ENCODE measurements around the gene MOSPD3. TPM values are rescaled to one million over a fixed set of nuclear protein-coding genes. Genes with fewer than 3 reads are reported as not detected.

The MOSPD3 gene
- total RNA-seq, 1 donor, result 5.1 TPM

- Histone ChIP-seq H2AFZ (ENCODE audit: low read length) (no peak overlapping the region), H4K20me1 (ENCODE audit: insufficient read depth, low read length) (peaks cover 41% of the 10 kb centered on the region), H3K79me2 (ENCODE audit: insufficient read depth, low read length) (peaks cover 45% of the 10 kb centered on the region), H3K9me3 (ENCODE audit: low read depth, low read length) (no peaks in the 10 kb centered on the region), H3K4me2 (ENCODE audit: insufficient read depth, low read length) (no peak overlapping the region), H3K36me3 (ENCODE audit: insufficient read depth, low read length) (peaks cover 49% of the 10 kb centered on the region), H3K4me1 (ENCODE audit: insufficient read depth, low read length) (peaks cover 23% of the 10 kb centered on the region), H3K4me3 (ENCODE audit: insufficient read depth, low read length) (no peak overlapping the region), H3K27ac (ENCODE audit: low read depth, low read length) (no peak overlapping the region), H3K27me3 (ENCODE audit: insufficient read depth, low read length) (no peaks in the 10 kb centered on the region)
- no peak for TF ChIP-seq CTCF (IDR thresholded peaks at IDR 0.05; ENCODE audit: extremely low read depth, low read depth, low read length)
- DNase-seq (ENCODE audit: insufficient read length, low spot score, missing footprints), result peak; percentile 45
Observed at GRCh38 chr7:100580466-100581283, 31.7 kb upstream of the MOSPD3 start.

GRCh38 chr7:100582041-100582579 lies 30.2 kb upstream of the MOSPD3 start:
- peak; percentile 48 for DNase-seq (ENCODE audit: insufficient read length, low spot score, missing footprints)
- Histone ChIP-seq H2AFZ (ENCODE audit: low read length) (no peak overlapping the region), H3K4me1 (ENCODE audit: insufficient read depth, low read length) (peaks cover 23% of the 10 kb centered on the region), H3K4me2 (ENCODE audit: insufficient read depth, low read length) (no peak overlapping the region), H4K20me1 (ENCODE audit: insufficient read depth, low read length) (peaks cover 41% of the 10 kb centered on the region), H3K79me2 (ENCODE audit: insufficient read depth, low read length) (peaks cover 47% of the 10 kb centered on the region), H3K4me3 (ENCODE audit: insufficient read depth, low read length) (no peak overlapping the region), H3K9me3 (ENCODE audit: low read depth, low read length) (no peaks in the 10 kb centered on the region), H3K36me3 (ENCODE audit: insufficient read depth, low read length) (peaks cover 46% of the 10 kb centered on the region), H3K27me3 (ENCODE audit: insufficient read depth, low read length) (no peaks in the 10 kb centered on the region), H3K27ac (ENCODE audit: low read depth, low read length) (peak overlapping the region; percentile 47)
- TF ChIP-seq CTCF (IDR thresholded peaks at IDR 0.05; ENCODE audit: extremely low read depth, low read depth, low read length), result no peak

- Histone ChIP-seq H4K20me1 (ENCODE audit: insufficient read depth, low read length) (peaks cover 41% of the 10 kb centered on the region), H3K4me2 (ENCODE audit: insufficient read depth, low read length) (no peak overlapping the region), H3K79me2 (ENCODE audit: insufficient read depth, low read length) (peaks cover 47% of the 10 kb centered on the region), H3K27ac (ENCODE audit: low read depth, low read length) (peak overlapping the region; percentile 47), H3K9me3 (ENCODE audit: low read depth, low read length) (no peaks in the 10 kb centered on the region), H3K27me3 (ENCODE audit: insufficient read depth, low read length) (no peaks in the 10 kb centered on the region), H2AFZ (ENCODE audit: low read length) (no peak overlapping the region), H3K36me3 (ENCODE audit: insufficient read depth, low read length) (peaks cover 46% of the 10 kb centered on the region), H3K4me1 (ENCODE audit: insufficient read depth, low read length) (peaks cover 23% of the 10 kb centered on the region), H3K4me3 (ENCODE audit: insufficient read depth, low read length) (no peak overlapping the region)
- DNase-seq (ENCODE audit: insufficient read length, low spot score, missing footprints), result no peak
- no peak for TF ChIP-seq CTCF (IDR thresholded peaks at IDR 0.05; ENCODE audit: extremely low read depth, low read depth, low read length)
Observed at GRCh38 chr7:100582650-100583049, 29.7 kb upstream of the MOSPD3 start.

Data from osteoblast (primary cell).